Naive thymus-derived CD8-positive, alpha-beta T cell (primary cell): ENCODE measurements around the gene MKRN1. TPM values are rescaled to one million over a fixed set of nuclear protein-coding genes. Genes with fewer than 3 reads are reported as not detected.
A peak's percentile ranks its signal among the peaks of the same experiment; 100 is the strongest.

Experiments used
- ATAC-seq, 2 donors: fragments of 150-1000 bp; cut with Tn5 transposase in 1 of 2; sonication (Bioruptor Pico), chemical (Tn5 transposase) in 1 of 2; 1 replicate in 1 of 2; 2 replicates in 1 of 2; pipeline ENCODE4 v1.10.0; 2021; ENCODE audit warnings: mild to moderate bottlenecking in 2 of 2, moderate library complexity in 2 of 2
- POLR2A ChIA-PET: fragments of 350-600 bp; sonication (Branson Sonifier 250); formaldehyde crosslinking; loops from one replicate; lab custom pipeline; 2021; ENCODE audit warnings: antibody characterized with exemption; lab: Charles Lee
- DNase-seq, 10 donors: peaks; one replicate each; pipeline versions ENCODE4 v3.0.0 to v3.0.0-alpha.2; 2020 to 2022
- H3K27ac Mint-ChIP-seq, 10 donors: one replicate each; pipeline ENCODE4 v1.8.0; 2020 to 2022; ENCODE audit warnings: mild to moderate bottlenecking in 10 of 10, mixed read lengths in 10 of 10, moderate library complexity in 4 of 10, inconsistent platforms in 1 of 10
- H3K27me3 Mint-ChIP-seq, 5 donors: one replicate each; pipeline ENCODE4 v1.8.0; 2021 to 2022; ENCODE audit warnings: mixed read lengths in 5 of 5
- H3K36me3 Mint-ChIP-seq, 3 donors: one replicate each; pipeline ENCODE4 v1.8.0; 2020 to 2022; ENCODE audit warnings: mixed read lengths in 3 of 3, mild to moderate bottlenecking in 2 of 3, inconsistent platforms in 1 of 3
- H3K4me1 Mint-ChIP-seq, 4 donors: one replicate each; pipeline ENCODE4 v1.8.0; 2021 to 2022; ENCODE audit warnings: mixed read lengths in 4 of 4
- H3K4me3 Mint-ChIP-seq, 10 donors: one replicate each; pipeline ENCODE4 v1.8.0; 2020 to 2022; ENCODE audit warnings: mild to moderate bottlenecking in 10 of 10, mixed read lengths in 10 of 10, moderate library complexity in 6 of 10, inconsistent platforms in 1 of 10
- H3K9me3 Mint-ChIP-seq, 9 donors: one replicate each; pipeline ENCODE4 v1.8.0; 2020 to 2022; ENCODE audit warnings: mixed read lengths in 9 of 9, mild to moderate bottlenecking in 3 of 9, inconsistent platforms in 1 of 9, moderate library complexity in 1 of 9
- polyA plus RNA-seq, 3 donors: library from polyadenylated mRNA; unstranded; fragments of 300-500 nt; fragmentation: Illumina TruSeq; gene quantifications; one replicate each; pipeline ENCODE4 v1.2.3, GENCODE V29; 2021
- total RNA-seq, 8 experiments: library from RNA in 2 of 8; stranded (reverse) in 2 of 8; gene quantifications; one replicate each; pipeline ENCODE4 v1.2.3 and lab custom pipeline; 2021 to 2026

MKRN1 gene
- total and polyA plus RNA-seq, 5 experiments from 2014 or later, result 92.6 to 143 (median 141) TPM

GRCh38 chr7:140451716-140452115, 27.6 kb downstream of the MKRN1 start:
- Mint-ChIP-seq H3K27me3 (no peaks in the 10 kb centered on the region), H3K27ac (peak overlapping the region; percentile 2 to 89 (median 72)), H3K4me1 (peaks cover 12 to 45% (median 42%) of the 10 kb centered on the region in 4 donors), H3K36me3 (peaks cover 9 to 50% (median 10%) of the 10 kb centered on the region in 3 donors), H3K4me3 (no peak overlapping the region), H3K9me3 (no peaks in the 10 kb centered on the region)
- DNase-seq (no peak), ATAC-seq (no peak)
- POLR2A ChIA-PET, result no interaction called here

GRCh38 chr7:140448781-140449480, 30.4 kb downstream of the MKRN1 start:
- no peaks in the 10 kb centered on the region for H3K27me3 Mint-ChIP-seq
- H3K27ac Mint-ChIP-seq, result peak overlapping the region in 1 of 10 donors; percentile 29
- H3K36me3 Mint-ChIP-seq, result peaks cover 0 to 22% (median 3%) of the 10 kb centered on the region in 3 donors
- DNase-seq (no peak), ATAC-seq (no peak)
- POLR2A ChIA-PET, result no interaction called here
- H3K9me3 Mint-ChIP-seq, result no peaks in the 10 kb centered on the region
- H3K4me1 Mint-ChIP-seq, result peaks cover 9 to 39% (median 33%) of the 10 kb centered on the region in 4 donors
- no peak overlapping the region for H3K4me3 Mint-ChIP-seq

- ATAC-seq, result no peak
- H3K36me3 Mint-ChIP-seq, result peaks cover 0 to 12% (median 0%) of the 10 kb centered on the region in 3 donors
- no peak overlapping the region for H3K4me3 Mint-ChIP-seq
- peak overlapping the region in 3 of 10 donors; percentile 6 to 51 (median 33) for H3K27ac Mint-ChIP-seq
- no peaks in the 10 kb centered on the region for H3K27me3 Mint-ChIP-seq
- no peaks in the 10 kb centered on the region for H3K9me3 Mint-ChIP-seq
- H3K4me1 Mint-ChIP-seq, result peaks cover 7 to 39% (median 32%) of the 10 kb centered on the region in 4 donors
- POLR2A ChIA-PET, result no interaction called here
- no peak for DNase-seq
Observed at GRCh38 chr7:140447841-140448240, 31.5 kb downstream of the MKRN1 start.

GRCh38 chr7:140446467-140446866, 32.8 kb downstream of the MKRN1 start:
- H3K9me3 Mint-ChIP-seq, result no peaks in the 10 kb centered on the region
- H3K4me3 Mint-ChIP-seq, result no peak overlapping the region
- peak overlapping the region in 2 of 10 donors; percentile 37 to 53 for H3K27ac Mint-ChIP-seq
- POLR2A ChIA-PET, result no interaction called here
- H3K4me1 Mint-ChIP-seq, result peaks cover 4 to 31% (median 20%) of the 10 kb centered on the region in 4 donors
- no peaks in the 10 kb centered on the region for H3K27me3 Mint-ChIP-seq
- ATAC-seq, result no peak
- no peaks in the 10 kb centered on the region for H3K36me3 Mint-ChIP-seq
- no peak for DNase-seq

- H3K9me3 Mint-ChIP-seq, result no peaks in the 10 kb centered on the region
- H3K4me3 Mint-ChIP-seq, result no peak overlapping the region
- DNase-seq, result no peak
- no peaks in the 10 kb centered on the region for H3K36me3 Mint-ChIP-seq
- ATAC-seq, result no peak
- no peaks in the 10 kb centered on the region for H3K27me3 Mint-ChIP-seq
- H3K27ac Mint-ChIP-seq, result no peak overlapping the region
- POLR2A ChIA-PET, result interaction anchor here (0.6 kb wide), 1 partner anchor 883 kb away, joined by 4 read pairs; no protein-coding TSS in a partner anchor
- peaks cover 0 to 2% (median 0%) of the 10 kb centered on the region in 4 donors for H3K4me1 Mint-ChIP-seq
Observed at GRCh38 chr7:140441519-140441918, 37.8 kb downstream of the MKRN1 start.

- H3K27ac Mint-ChIP-seq, result no peak overlapping the region
- H3K4me3 Mint-ChIP-seq, result no peak overlapping the region
- no peaks in the 10 kb centered on the region for H3K27me3 Mint-ChIP-seq
- no peak for DNase-seq
- ATAC-seq, result no peak
- POLR2A ChIA-PET, result interaction anchor here (0.6 to 0.7 kb wide), 4 partner anchors 17 to 109 kb away, joined by 3 to 7 read pairs (median 4); no protein-coding TSS in a partner anchor
- H3K9me3 Mint-ChIP-seq, result no peaks in the 10 kb centered on the region
- H3K36me3 Mint-ChIP-seq, result no peaks in the 10 kb centered on the region
- H3K4me1 Mint-ChIP-seq, result no peaks in the 10 kb centered on the region
Observed at GRCh38 chr7:140440593-140440992, 38.7 kb downstream of the MKRN1 start.

- Mint-ChIP-seq H3K4me1 (no peaks in the 10 kb centered on the region), H3K27ac (no peak overlapping the region), H3K36me3 (no peaks in the 10 kb centered on the region), H3K4me3 (no peak overlapping the region), H3K27me3 (no peaks in the 10 kb centered on the region), H3K9me3 (no peaks in the 10 kb centered on the region)
- ATAC-seq (no peak), DNase-seq (no peak)
- POLR2A ChIA-PET, result no interaction called here
Observed at GRCh38 chr7:140439359-140439758, 39.9 kb downstream of the MKRN1 start.

- H3K27ac Mint-ChIP-seq, result no peak overlapping the region
- H3K36me3 Mint-ChIP-seq, result no peaks in the 10 kb centered on the region
- no peaks in the 10 kb centered on the region for H3K27me3 Mint-ChIP-seq
- ATAC-seq, result no peak
- H3K4me3 Mint-ChIP-seq, result no peak overlapping the region
- no peaks in the 10 kb centered on the region for H3K9me3 Mint-ChIP-seq
- DNase-seq, result no peak
- POLR2A ChIA-PET, result no interaction called here
- no peaks in the 10 kb centered on the region for H3K4me1 Mint-ChIP-seq
Observed at GRCh38 chr7:140435252-140435895, 43.9 kb downstream of the MKRN1 start.

- H3K9me3 Mint-ChIP-seq, result no peaks in the 10 kb centered on the region
- no peak overlapping the region for H3K4me3 Mint-ChIP-seq
- H3K4me1 Mint-ChIP-seq, result no peaks in the 10 kb centered on the region
- H3K27ac Mint-ChIP-seq, result no peak overlapping the region
- H3K27me3 Mint-ChIP-seq, result no peaks in the 10 kb centered on the region
- ATAC-seq (no peak), DNase-seq (no peak)
- POLR2A ChIA-PET, result no interaction called here
- peaks cover 0 to 2% (median 0%) of the 10 kb centered on the region in 3 donors for H3K36me3 Mint-ChIP-seq
Observed at GRCh38 chr7:140433396-140433795, 45.9 kb downstream of the MKRN1 start.

GRCh38 chr7:140426130-140426529, 53.2 kb downstream of the MKRN1 start:
- no peaks in the 10 kb centered on the region for H3K27me3 Mint-ChIP-seq
- peaks cover 0 to 24% (median 6%) of the 10 kb centered on the region in 3 donors for H3K36me3 Mint-ChIP-seq
- DNase-seq (no peak), ATAC-seq (no peak)
- H3K9me3 Mint-ChIP-seq, result no peaks in the 10 kb centered on the region
- POLR2A ChIA-PET, result no interaction called here
- no peak overlapping the region for H3K4me3 Mint-ChIP-seq
- peak overlapping the region in 4 of 10 donors; percentile 27 to 43 (median 32) for H3K27ac Mint-ChIP-seq
- H3K4me1 Mint-ChIP-seq, result no peaks in the 10 kb centered on the region

GRCh38 chr7:140425718-140426117, 53.6 kb downstream of the MKRN1 start:
- Mint-ChIP-seq H3K27ac (peak overlapping the region in 2 of 10 donors; percentile 27 to 43), H3K9me3 (no peaks in the 10 kb centered on the region), H3K4me3 (no peak overlapping the region), H3K36me3 (peaks cover 0 to 24% (median 6%) of the 10 kb centered on the region in 3 donors), H3K27me3 (no peaks in the 10 kb centered on the region), H3K4me1 (no peaks in the 10 kb centered on the region)
- no peak for ATAC-seq
- POLR2A ChIA-PET, result no interaction called here
- no peak for DNase-seq

GRCh38 chr7:140423501-140423900, 55.8 kb downstream of the MKRN1 start:
- POLR2A ChIA-PET, result interaction anchor here (0.6 kb wide), 1 partner anchor 17 kb away, joined by 7 read pairs; no protein-coding TSS in a partner anchor
- H3K9me3 Mint-ChIP-seq, result no peaks in the 10 kb centered on the region
- H3K27me3 Mint-ChIP-seq, result no peaks in the 10 kb centered on the region
- no peak overlapping the region for H3K4me3 Mint-ChIP-seq
- H3K27ac Mint-ChIP-seq, result no peak overlapping the region
- DNase-seq (no peak), ATAC-seq (no peak)
- H3K4me1 Mint-ChIP-seq, result peaks cover 0 to 4% (median under 1%) of the 10 kb centered on the region in 4 donors
- peaks cover 0 to 25% (median 6%) of the 10 kb centered on the region in 3 donors for H3K36me3 Mint-ChIP-seq

GRCh38 chr7:140421521-140421920, 57.8 kb downstream of the MKRN1 start:
- Mint-ChIP-seq H3K27me3 (no peaks in the 10 kb centered on the region), H3K9me3 (no peaks in the 10 kb centered on the region), H3K4me1 (peaks cover 7 to 10% (median 8%) of the 10 kb centered on the region in 4 donors), H3K27ac (no peak overlapping the region), H3K36me3 (peaks cover 0 to 21% (median 5%) of the 10 kb centered on the region in 3 donors), H3K4me3 (no peak overlapping the region)
- POLR2A ChIA-PET, result no interaction called here
- no peak for DNase-seq
- no peak for ATAC-seq
